Embryonic facial prominence (tissue), 1 donor: ENCODE measurements around the gene IL17RD.

Experiments
- DNase-seq: peaks from one replicate; pipeline ENCODE4 v3.0.0-alpha.2; 2016; ENCODE audit errors: extremely low spot score

The IL17RD gene

DNA sequence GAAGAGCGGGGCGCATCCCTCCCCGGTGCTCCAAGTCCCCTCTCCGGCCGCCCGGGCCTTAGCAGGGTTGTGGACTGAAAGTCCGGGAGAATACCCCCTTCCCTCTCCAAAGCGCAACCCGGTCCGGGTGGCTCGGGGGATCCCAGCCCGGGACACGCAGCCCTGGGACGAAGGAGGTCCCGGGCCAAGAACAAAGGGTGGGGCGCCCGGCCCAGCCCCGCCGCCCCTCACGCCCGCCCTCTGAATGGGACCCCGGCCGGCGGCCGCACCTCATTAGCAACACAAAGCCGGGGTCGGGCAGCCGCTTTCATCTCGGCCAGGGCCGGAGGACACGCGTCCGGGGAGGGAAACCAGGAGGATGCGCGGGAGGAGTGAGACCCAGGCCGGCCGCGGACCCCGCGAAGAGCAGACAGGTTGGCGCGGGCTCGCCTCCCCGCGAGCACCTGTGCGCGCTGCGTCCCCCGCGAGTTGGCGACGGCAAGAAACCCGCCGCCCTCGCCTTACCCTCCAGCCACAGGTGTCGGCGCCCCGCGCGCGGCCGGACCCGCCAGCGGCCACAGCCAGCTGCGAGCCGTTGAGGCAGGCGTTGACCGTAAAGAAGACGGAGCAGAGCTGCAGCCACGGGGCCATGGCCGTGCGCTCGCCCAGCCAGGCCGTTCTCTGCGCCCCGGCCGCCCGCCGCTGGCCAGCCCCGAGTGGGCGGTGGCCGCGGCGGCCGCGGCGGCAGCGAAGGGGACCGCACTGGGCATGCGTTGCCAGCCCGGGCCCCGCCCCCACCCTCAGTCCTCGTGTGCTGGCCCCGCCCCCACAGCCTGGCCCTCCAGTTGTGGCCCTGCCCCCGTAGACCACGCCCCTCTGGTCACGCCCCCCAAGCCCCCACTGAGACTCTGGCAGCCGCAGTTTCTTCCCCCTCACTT is at the start of gene IL17RD:
Gene IL17RD, minus strand, starts transcription at position 697 of the 917 bp plus-strand sequence. Its CDS starts 67 bp downstream, at position 630.
- DNase-seq = peak; percentile 70

DNA sequence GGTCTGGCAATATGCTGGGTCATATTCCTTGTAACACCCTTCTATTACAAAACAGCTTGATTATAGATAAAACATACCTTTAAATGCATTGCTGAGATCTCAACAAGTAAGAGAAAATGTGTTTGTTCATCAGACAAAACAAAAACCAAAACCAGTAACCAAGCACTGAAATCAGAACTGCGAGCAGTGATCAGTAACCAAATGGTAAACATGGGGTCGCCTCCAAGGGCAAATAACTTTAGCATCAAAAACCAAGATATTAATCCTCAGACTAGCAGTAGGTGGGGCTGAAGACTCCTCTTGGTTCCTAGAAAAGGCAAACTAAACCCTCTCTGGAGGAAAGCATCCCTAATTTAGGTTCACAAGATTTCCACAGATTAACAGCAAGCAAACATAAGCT is 41.3 kb upstream of the IL17RD start:
- no peak for DNase-seq

GRCh38 chr3:57199895-57200297 is 34.7 kb upstream of the IL17RD start, which contains the start of gene HESX1:
Gene HESX1, minus strand, starts transcription at chr3:57199978. Its CDS starts 60 bp downstream, at chr3:57199918.
- DNase-seq = no peak

- no peak for DNase-seq
Observed at GRCh38 chr3:57194641-57195040, 29.5 kb upstream of the IL17RD start.

DNA sequence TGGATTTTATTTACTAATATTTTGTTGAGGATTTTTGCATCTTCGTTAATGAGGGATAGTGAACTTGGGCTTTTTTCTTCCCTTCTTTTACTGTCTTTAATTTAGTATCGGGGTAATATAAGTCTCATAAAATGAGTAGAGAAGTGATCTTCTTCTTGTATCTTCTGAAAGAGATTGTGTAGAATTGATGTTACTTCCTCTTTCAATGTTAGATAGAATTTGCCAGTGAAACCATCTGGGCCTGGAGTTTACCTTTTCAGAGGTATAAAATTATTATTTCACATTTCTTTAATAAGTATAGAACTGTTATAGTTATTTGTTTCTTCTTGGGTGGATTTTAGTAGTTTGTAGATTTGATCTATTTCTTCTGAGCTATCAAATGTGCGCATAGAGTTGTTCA is 26.9 kb upstream of the IL17RD start:
- no peak for DNase-seq

- DNase-seq = no peak
Observed at GRCh38 chr3:57184526-57184925, 19.4 kb upstream of the IL17RD start.

DNA sequence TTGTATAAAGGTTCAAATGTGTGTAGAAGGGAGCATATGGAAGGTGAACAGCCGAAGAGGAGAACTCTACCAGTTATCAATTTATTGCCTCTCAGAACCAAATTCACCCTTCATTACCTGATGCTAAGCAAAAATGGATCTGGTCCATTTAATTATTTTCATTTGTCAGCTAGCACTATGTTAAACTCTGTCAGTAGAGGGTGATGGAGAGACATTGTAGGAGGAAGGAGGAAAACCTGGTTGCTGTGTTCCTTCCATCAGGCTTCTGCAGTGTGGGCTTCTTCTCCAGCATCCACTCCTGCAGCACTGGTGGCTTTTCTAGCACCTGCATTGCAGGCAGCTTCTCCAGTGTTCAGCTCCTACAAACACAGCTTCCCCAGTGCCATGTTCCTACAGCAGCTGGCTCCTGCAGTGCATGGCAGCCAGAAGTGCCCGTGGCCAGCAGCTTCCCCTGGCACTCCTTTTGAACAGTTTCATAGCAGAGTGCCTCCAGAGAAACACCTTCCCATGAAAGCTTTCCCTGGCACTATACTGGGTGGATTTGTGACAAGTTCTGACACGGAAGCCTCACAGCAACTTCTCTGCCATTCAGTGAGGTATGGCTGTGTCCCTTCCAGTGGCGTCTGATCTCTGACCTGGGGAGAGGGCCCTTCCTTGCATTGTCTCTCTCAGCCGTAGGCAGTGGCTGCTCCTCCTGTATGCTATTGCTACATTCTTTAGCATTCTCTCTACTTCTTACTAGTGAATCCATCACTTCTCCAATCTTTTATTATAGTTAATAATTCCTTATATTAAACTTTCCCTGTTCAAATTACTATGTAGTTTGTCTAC is 14.6 kb upstream of the IL17RD start:
- no peak for DNase-seq

- DNase-seq = no peak
Observed at GRCh38 chr3:57176045-57176444, 10.9 kb upstream of the IL17RD start.

DNA sequence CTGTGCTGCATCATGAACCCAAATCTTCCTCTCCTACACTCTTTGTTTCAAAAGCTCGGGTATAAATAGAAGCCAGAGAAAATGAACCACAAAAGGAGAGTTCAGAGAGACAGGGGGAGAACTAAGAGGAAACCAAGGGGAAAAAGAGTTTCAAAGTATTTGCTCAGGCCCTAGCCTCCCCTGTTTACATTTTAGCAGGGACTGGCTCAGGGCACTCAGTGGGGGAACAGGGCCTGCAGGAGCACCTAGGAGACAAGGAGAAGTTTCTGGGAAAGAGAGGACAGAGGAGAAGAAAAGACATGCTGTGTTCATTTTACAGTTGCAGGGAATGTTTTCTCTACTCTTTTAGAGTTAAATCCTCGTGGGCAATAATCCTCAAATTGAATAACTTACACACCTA is 8.5 kb upstream of the IL17RD start:
- DNase-seq = no peak

- no peak for DNase-seq
Observed at GRCh38 chr3:57170946-57171345, 5.8 kb upstream of the IL17RD start.

DNA sequence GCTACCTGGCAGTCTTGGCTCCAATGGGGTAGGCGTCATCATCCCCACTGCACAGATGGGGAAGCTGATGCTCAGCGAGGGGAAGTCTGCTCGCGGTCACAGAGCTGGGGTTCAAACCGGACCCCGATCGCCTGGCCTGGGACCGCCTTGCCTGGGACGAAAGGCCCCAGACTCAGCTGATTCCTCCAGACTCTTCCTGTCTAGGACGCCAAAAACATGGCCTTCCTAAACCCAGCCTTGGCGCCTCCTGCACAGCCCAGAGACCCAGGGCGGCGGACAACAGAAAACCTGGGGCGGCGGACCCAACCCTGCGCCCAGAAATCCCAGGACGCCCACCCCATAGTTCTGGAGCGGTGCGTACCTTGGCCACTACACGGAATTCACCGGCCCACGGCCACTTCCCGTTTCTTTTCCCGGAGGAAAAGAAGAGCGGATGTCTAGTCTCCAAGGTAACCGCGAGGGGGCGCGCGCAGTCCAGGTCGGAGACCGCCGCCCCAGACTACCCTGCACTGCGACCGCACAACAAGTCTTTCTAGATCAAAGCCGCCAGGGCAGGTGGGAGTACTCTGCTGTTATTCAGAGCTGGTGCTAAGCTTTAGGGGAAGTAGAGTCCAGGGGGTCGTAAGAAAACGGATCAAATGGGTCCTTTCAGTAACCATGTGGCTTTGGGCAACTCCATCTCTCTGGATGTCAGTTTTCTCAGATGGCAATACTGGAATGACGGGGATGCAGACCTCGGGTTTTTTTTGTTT is 4.9 kb upstream of the IL17RD start:
- DNase-seq = peak; percentile 68

DNA sequence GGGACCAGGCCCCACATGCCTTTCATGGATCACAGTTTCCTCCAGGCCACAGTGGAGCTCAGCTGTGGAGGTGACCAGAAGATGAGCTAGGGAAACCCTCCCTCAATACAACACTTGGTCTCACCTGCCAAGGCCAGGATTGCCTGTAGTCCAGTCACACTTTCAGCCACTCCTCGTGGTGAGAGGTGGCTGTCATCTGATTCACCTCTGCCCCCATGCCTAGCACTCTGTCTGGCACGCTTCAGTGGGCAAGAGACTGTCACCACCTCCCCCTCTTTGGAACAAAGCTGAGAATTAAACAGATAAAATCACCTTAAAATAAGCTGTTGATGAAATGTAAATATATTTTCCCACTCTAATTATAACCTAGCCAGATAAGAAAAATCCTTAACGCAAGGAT is 4.0 kb upstream of the IL17RD start:
- no peak for DNase-seq

- no peak for DNase-seq
Observed at GRCh38 chr3:57168151-57168550, 3.0 kb upstream of the IL17RD start.

DNA sequence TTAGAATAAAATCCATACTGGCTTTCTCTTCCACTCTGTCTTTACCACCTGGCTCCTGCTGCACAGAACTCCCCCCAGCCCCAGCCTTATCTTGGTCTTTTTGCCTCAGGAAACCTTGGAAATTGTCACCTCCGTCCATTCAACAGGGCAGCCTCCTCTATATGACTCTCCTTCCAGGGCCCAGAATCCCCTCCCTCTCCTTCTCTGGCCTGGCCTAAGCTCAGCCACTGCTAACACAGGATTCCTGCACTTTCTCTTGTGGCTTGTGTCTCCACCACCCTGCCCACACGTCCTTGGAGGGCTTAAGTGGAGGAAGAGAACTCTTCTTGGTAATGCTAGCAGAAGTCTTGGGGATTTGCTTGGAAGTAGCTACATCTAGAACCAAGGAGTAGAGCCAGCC is 1.5 kb upstream of the IL17RD start:
- no peak for DNase-seq

DNA sequence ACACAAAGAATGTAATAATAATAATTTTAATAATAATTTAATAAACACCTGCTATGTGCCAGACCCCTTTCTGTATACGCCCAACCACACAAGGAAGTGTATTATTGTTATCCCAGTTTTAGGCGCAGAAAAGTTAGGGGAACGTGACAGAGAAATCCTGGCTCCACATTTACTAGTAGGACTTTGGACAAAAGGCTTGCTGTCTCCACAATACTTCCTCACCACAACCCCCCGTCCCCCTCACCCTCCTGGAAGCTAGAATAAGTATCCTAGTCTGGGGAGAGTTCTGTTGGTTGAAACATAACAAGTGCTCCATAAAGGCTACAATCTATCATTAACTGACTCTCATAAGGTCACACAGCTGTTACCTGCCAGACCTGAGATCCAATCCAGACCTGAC is 488 bp upstream of the IL17RD start:
- DNase-seq = no peak

DNA sequence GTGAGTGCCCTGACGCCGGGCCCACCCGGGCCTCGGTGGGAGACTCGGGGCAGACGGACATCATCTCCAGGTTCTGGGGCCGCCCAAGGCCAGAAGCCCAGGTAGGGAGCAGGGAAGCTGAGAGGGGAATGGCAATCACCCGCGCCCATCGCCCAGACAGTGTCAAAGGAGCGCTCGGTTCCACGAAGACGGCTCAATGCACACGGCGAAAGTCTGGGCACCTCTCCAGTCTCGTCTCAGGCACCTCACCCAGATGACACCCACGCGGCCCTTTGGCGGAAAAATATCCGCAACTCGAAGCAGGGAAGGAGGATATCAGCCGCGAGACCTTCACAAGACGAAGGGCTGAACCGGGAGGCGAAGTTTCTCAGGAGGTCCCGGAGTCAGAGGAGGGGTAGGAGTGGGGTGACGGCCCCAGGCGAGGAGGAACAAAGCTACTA is 916 bp downstream of the IL17RD start:
- DNase-seq = no peak

DNA sequence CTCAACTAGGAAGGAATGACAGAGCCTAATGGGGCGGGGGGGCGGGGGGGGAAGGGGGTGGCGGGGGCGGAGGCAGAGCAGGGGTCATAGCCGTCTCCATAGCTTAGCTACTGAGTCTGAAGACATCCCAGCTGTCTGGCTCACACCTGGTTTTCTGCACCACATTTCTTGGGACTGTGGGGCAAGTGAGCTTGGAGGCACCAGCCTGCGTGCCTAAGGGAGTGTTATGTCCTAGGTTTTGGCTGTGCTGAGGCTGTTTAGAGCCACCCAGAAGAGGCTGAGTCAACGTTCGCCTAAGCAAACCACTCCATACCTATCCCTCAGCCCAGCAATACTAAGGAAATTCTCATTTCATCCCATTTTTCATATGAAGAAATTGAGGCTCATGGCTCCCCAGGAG is 1.4 kb downstream of the IL17RD start:
- no peak for DNase-seq

DNA sequence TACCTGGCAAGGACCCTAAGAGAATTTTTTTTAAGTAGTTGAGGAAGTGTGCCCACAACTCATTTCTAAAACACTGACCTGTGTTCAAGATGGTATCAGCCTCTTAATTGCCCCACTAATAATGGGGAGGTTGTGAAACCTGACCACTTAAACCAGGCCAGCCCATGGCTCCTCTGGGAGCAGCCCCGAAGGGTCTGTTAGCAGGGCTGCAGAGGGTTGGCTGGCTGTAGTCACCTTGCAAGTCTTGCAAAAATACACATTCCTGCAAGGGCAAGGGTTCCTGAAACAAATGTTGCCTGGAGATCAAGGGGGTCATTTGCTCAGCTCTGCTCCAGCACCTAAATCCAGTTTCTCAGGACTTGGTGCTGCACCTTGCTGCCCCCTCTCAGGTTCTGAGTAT is 3.2 kb downstream of the IL17RD start:
- no peak for DNase-seq

DNA sequence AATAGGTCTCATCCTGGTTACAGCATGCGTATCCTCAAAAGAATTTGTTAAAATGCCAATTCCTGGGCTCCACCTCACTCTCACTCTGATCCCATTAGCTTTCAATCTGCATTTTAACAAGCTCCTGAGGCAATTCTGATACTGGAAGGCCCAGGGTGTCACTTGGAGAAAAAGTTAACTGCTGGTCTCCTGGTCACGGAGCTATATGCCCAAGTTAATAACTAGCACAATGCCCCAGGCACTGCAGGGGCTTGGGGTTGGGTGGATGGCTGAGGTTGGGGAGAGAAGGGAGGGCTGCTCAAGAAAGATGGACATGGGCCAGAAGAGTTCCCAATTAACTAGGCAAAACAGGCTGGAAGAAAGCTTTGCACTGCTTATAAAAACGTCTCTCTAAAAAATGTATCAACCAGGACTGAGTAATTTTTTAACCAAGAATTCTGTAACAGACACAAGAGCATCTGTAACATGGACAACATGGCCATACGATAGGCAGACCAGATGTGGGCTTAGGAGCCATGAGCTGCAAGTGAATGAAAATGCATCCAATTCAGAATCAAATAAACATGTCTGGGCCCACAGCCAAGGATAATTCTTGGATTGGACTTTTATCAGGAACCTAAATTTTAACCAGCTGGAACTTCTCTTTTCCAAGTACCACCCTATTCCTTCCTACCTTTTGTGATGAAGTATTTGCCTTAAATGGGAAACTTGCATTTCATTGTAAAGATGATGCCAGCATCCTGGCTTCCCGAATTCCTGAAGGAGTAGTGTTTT is 4.2 kb downstream of the IL17RD start:
- peak; percentile 70 for DNase-seq

DNA sequence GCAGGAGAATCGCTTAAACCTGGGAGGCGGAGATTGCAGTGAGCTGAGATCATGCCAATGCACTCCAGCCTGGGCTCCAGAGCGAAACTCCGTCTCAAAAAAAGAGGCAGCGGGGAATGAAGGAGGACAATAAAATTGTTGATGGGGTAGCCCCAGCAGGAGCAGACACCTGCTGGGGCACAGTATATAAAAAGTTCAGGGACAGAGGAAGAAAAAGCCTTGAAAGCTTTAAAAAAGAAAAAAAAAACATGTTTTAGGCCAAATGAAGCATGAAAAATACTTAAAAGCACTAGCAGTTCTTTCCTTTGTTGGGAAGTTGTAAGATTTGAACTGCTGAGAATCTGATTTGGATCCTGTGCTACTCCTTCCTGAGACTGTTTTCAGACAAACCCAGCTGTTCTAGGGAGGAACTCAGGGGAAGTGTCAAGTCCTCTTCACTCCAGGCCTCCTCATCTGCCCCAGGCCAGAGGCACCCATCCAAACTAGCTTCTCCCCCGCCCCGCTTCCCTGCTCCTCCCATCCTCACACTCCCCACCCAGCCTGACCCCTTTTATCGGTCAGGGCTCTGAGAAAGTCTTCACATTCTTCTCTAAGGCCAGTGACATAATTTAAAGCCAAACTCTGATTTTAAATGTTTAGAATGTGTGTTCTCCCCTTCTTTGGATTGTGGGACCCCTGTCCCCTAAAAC is 4.9 kb downstream of the IL17RD start:
- DNase-seq = no peak
